ENCODE data around the gene KCNS3. TPM values are rescaled to one million over a fixed set of nuclear protein-coding genes. Genes with fewer than 3 reads are reported as not detected.
A peak's percentile ranks its signal among the peaks of the same experiment; 100 is the strongest.

The KCNS3 gene
- total and polyA plus RNA-seq, 2 of the 13 experiments (the other 11 are each of a cell fraction or from before 2014, with no cell fraction given), result not detected

DNA sequence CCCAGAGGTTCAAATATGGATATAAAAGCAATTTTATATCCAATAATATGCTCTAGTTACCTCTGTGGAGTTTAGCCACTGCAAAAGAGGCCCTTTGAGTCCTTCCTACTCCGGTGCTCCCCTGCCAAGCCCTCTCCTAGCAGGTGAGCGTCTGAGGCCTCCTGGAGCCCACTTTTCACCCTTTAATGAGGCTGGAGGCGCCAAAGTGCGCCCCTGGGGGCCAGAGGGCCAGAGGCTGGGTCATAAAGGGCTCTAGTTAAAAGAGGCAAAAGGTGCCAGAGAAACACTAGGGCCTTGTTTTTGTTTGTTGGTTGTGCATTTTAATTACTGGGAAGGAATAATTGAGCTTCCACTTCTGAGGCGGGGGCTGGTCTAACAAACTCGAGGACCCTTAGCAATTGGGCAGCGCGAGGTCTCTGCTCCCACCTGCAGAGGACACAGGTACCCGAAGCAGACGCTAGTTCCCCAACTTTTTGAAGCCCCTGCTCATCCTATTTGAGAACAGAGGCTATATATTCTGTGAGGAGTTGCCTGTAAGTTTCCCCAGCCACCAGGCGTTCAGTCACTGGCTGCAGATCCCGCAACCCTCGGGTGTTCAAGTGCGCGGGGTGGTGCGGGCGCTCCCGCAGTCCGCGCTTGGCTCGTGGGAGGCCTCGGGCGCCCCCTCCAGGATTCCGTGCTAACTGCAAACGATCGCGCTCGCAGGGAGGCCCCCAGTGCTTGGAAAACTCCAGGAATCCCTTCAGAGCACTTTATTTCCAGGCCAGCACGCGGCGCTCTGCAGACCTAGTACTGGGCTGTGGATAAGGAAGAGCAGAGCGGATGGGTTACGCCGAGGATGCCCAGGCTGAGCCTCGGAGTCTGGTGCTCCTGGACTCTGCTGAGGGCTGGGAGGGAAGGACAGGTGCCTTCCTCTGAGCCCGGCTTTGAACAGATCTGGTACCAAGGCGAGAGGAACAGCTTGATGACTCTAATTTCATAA is 48.1 kb upstream of the KCNS3 start (continued):
- TF ChIP-seq NCOA5 (CRISPR knock-in tag; IDR thresholded peaks at IDR 0.05) (no peak), STAT5B (CRISPR knock-in tag; IDR thresholded peaks at IDR 0.05) (no peak), HNRNPH1 (optimal IDR thresholded peaks at IDR 0.05; ENCODE audit: low read depth, low read length) (no peak), ZNF44 (CRISPR knock-in tag; IDR thresholded peaks at IDR 0.05) (no peak), CENPX (CRISPR knock-in tag; IDR thresholded peaks at IDR 0.05) (no peak), SIX1 (CRISPR knock-in tag; IDR thresholded peaks at IDR 0.05; ENCODE audit: borderline replicate concordance) (no peak), ZNF333 (CRISPR knock-in tag; IDR thresholded peaks at IDR 0.05; ENCODE audit: borderline replicate concordance) (no peak), PHF21A (CRISPR knock-in tag; IDR thresholded peaks at IDR 0.05) (no peak), KLF11 (CRISPR knock-in tag; IDR thresholded peaks at IDR 0.05) (no peak; the same call in 1 of the 2 replicates), HHEX (CRISPR knock-in tag; IDR thresholded peaks at IDR 0.05) (no peak), BRCA1 (CRISPR knock-in tag; IDR thresholded peaks at IDR 0.05) (no peak), ZNF598 (CRISPR knock-in tag; IDR thresholded peaks at IDR 0.05; ENCODE audit: borderline replicate concordance) (peak; percentile 59; the same call in 1 of the 2 replicates), NBN (conservative IDR thresholded peaks at IDR 0.05) (no peak), HMGA1 (CRISPR knock-in tag; conservative IDR thresholded peaks at IDR 0.05) (no peak), MIER3 (CRISPR knock-in tag; IDR thresholded peaks at IDR 0.05; ENCODE audit: borderline replicate concordance) (0 out of 2 replicates have a peak, but pooled peaks have one; percentile 30)
- TF ChIP-seq, protein P1, sequence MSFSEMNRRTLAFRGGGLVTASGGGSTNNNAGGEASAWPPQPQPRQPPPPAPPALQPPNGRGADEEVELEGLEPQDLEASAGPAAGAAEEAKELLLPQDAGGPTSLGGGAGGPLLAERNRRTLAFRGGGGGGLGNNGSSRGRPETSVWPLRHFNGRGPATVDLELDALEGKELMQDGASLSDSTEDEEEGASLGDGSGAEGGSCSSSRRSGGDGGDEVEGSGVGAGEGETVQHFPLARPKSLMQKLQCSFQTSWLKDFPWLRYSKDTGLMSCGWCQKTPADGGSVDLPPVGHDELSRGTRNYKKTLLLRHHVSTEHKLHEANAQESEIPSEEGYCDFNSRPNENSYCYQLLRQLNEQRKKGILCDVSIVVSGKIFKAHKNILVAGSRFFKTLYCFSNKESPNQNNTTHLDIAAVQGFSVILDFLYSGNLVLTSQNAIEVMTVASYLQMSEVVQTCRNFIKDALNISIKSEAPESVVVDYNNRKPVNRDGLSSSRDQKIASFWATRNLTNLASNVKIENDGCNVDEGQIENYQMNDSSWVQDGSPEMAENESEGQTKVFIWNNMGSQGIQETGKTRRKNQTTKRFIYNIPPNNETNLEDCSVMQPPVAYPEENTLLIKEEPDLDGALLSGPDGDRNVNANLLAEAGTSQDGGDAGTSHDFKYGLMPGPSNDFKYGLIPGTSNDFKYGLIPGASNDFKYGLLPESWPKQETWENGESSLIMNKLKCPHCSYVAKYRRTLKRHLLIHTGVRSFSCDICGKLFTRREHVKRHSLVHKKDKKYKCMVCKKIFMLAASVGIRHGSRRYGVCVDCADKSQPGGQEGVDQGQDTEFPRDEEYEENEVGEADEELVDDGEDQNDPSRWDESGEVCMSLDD (CRISPR knock-in tag; IDR thresholded peaks at IDR 0.05; ENCODE audit: borderline replicate concordance), result no peak
- TF ChIP-seq, protein P2, sequence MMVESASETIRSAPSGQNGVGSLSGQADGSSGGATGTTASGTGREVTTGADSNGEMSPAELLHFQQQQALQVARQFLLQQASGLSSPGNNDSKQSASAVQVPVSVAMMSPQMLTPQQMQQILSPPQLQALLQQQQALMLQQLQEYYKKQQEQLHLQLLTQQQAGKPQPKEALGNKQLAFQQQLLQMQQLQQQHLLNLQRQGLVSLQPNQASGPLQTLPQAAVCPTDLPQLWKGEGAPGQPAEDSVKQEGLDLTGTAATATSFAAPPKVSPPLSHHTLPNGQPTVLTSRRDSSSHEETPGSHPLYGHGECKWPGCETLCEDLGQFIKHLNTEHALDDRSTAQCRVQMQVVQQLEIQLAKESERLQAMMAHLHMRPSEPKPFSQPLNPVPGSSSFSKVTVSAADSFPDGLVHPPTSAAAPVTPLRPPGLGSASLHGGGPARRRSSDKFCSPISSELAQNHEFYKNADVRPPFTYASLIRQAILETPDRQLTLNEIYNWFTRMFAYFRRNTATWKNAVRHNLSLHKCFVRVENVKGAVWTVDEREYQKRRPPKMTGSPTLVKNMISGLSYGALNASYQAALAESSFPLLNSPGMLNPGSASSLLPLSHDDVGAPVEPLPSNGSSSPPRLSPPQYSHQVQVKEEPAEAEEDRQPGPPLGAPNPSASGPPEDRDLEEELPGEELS (CRISPR knock-in tag; IDR thresholded peaks at IDR 0.05), result no peak
- TF ChIP-seq, protein P3, sequence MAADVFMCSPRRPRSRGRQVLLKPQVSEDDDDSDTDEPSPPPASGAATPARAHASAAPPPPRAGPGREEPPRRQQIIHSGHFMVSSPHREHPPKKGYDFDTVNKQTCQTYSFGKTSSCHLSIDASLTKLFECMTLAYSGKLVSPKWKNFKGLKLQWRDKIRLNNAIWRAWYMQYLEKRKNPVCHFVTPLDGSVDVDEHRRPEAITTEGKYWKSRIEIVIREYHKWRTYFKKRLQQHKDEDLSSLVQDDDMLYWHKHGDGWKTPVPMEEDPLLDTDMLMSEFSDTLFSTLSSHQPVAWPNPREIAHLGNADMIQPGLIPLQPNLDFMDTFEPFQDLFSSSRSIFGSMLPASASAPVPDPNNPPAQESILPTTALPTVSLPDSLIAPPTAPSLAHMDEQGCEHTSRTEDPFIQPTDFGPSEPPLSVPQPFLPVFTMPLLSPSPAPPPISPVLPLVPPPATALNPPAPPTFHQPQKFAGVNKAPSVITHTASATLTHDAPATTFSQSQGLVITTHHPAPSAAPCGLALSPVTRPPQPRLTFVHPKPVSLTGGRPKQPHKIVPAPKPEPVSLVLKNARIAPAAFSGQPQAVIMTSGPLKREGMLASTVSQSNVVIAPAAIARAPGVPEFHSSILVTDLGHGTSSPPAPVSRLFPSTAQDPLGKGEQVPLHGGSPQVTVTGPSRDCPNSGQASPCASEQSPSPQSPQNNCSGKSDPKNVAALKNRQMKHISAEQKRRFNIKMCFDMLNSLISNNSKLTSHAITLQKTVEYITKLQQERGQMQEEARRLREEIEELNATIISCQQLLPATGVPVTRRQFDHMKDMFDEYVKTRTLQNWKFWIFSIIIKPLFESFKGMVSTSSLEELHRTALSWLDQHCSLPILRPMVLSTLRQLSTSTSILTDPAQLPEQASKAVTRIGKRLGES (CRISPR knock-in tag; IDR thresholded peaks at IDR 0.05; ENCODE audit: borderline replicate concordance), result no peak
- TF ChIP-seq, protein P4, sequence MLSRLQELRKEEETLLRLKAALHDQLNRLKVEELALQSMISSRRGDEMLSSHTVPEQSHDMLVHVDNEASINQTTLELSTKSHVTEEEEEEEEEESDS (CRISPR knock-in tag; IDR thresholded peaks at IDR 0.05; ENCODE audit: borderline replicate concordance), result no peak
- TF ChIP-seq, protein P5, sequence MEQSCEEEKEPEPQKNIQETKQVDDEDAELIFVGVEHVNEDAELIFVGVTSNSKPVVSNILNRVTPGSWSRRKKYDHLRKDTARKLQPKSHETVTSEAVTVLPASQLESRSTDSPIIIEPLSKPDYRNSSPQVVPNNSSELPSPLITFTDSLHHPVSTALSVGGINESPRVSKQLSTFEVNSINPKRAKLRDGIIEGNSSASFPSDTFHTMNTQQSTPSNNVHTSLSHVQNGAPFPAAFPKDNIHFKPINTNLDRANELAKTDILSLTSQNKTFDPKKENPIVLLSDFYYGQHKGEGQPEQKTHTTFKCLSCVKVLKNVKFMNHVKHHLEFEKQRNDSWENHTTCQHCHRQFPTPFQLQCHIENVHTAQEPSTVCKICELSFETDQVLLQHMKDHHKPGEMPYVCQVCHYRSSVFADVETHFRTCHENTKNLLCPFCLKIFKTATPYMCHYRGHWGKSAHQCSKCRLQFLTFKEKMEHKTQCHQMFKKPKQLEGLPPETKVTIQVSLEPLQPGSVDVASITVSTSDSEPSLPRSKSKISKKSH (CRISPR knock-in tag; IDR thresholded peaks at IDR 0.05; ENCODE audit: borderline replicate concordance), result no peak
